HG03432 (cell line): ENCODE results near the gene SAFB.

Experiments
- ATAC-seq: cut with Tn5 transposase; IDR thresholded peaks from one replicate; pipeline ENCODE4 v1.9.1; 2021; ENCODE audit warnings: mild to moderate bottlenecking, moderate library complexity; ENCODE audit not compliant: unreplicated experiment

The SAFB gene

GRCh38 chr19:5622465-5623396 is at the start of gene SAFB, which contains the start of gene SAFB2:
SAFB (plus strand) TSS chr19:5623083; CDS start chr19:5623206, 123 bp downstream.
SAFB2 (minus strand) TSS chr19:5622776; CDS start chr19:5622715, 61 bp downstream.
- peak; percentile 84 for ATAC-seq

- ATAC-seq: no peak
Observed at GRCh38 chr19:5575590-5575989, 47.3 kb upstream of the SAFB start.

- no peak for ATAC-seq
Observed at GRCh38 chr19:5578097-5578846, 44.6 kb upstream of the SAFB start.

- ATAC-seq: no peak
Observed at GRCh38 chr19:5579286-5579685, 43.6 kb upstream of the SAFB start.

- ATAC-seq: no peak
Observed at GRCh38 chr19:5579697-5580096, 43.2 kb upstream of the SAFB start.

GRCh38 chr19:5580161-5580571 is 42.7 kb upstream of the SAFB start:
- no peak for ATAC-seq

- no peak for ATAC-seq
Observed at GRCh38 chr19:5585461-5586299, 37.2 kb upstream of the SAFB start.

GRCh38 chr19:5586300-5587070 is 36.4 kb upstream of the SAFB start:
- ATAC-seq: no peak

- no peak for ATAC-seq
Observed at GRCh38 chr19:5587071-5587455, 35.8 kb upstream of the SAFB start.

GRCh38 chr19:5587661-5588060 is 35.2 kb upstream of the SAFB start:
- ATAC-seq: no peak

- ATAC-seq: no peak
Observed at GRCh38 chr19:5588441-5588840, 34.4 kb upstream of the SAFB start.

GRCh38 chr19:5588906-5589676 is 33.8 kb upstream of the SAFB start:
- no peak for ATAC-seq

GRCh38 chr19:5590151-5590864 is 32.6 kb upstream of the SAFB start:
- no peak for ATAC-seq

- no peak for ATAC-seq
Observed at GRCh38 chr19:5590865-5591154, 32.1 kb upstream of the SAFB start.

- no peak for ATAC-seq
Observed at GRCh38 chr19:5591476-5591875, 31.4 kb upstream of the SAFB start.

GRCh38 chr19:5592531-5593342 is 30.1 kb upstream of the SAFB start:
- no peak for ATAC-seq

- ATAC-seq: no peak
Observed at GRCh38 chr19:5593343-5594255, 29.3 kb upstream of the SAFB start.
